SK-N-DZ (cell line): ENCODE measurements around the gene PTPRK. TPM values are rescaled to one million over a fixed set of nuclear protein-coding genes. Genes with fewer than 3 reads are reported as not detected.
A peak's percentile ranks its signal among the peaks of the same experiment; 100 is the strongest.

Experiments
- DNase-seq: peaks from one replicate; pipeline ENCODE4 v3.0.0-alpha.2; 2015; ENCODE audit warnings: low spot score
- polyA plus RNA-seq, 2 experiments: library from polyadenylated mRNA; depleted of rRNA; stranded (reverse); fragments of >200 nt; gene quantifications; 2 replicates each; pipeline ENCODE4 v1.2.3, GENCODE V29; 2014

Gene PTPRK
- 9.9 and 12.2 TPM in 2 replicates for polyA plus RNA-seq (2014; cell fraction: cytosol; rRNA removed)
- polyA plus RNA-seq (2014; cell fraction: nucleus; rRNA removed) = 14.4 and 17.7 TPM in 2 replicates

GRCh38 chr6:128520436-128521281, at the start of gene PTPRK:
Gene PTPRK, minus strand, starts transcription at chr6:128520599. Its CDS starts 241 bp downstream, at chr6:128520358.
- DNase-seq = peak; percentile 86

GRCh38 chr6:128567029-128567428, 46.6 kb upstream of the PTPRK start:
- no peak for DNase-seq

- no peak for DNase-seq
These were observed 40.6 kb upstream of the PTPRK start for GRCh38 chr6:128560966-128561365.

DNA sequence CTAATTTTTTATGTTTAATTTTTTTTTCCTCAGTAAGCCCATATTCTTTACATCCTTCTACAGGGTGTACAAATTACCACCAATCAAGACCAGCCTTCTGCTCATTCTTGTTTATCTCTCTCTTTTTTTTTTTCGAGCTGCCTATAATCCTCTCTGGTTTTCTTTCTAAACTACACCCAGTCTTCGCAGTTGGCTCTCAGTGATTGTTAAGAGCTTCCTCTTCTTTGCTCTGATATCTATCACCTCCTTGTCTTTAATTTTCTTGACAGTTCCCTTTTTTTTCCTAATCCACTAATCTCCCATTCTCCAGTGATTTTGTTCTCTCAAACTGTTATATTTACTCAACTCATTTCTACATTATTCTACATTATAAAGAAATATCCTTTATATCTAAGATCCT, 38.5 kb upstream of the PTPRK start:
- DNase-seq = peak; percentile 45

DNA sequence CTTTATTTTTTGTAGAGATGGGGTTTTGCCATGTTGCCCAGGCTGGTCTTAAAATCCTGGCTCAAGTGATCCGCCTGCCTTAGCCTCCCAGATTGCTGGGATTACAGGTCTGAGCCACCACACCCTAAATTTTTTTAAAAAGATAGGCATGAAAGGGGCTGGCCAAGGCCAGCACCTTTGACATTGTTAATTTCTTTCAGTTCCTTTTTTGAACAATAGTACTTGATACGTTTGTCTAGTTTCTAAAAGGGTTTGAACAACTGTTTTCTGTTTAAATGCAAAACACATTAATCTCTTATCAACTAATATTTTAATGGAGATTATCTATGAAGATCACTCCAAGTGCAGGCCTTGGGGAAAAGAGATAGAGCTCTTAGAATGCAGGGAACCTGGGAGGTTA, 37.6 kb upstream of the PTPRK start:
- DNase-seq = no peak

GRCh38 chr6:128557081-128557480, 36.7 kb upstream of the PTPRK start:
- no peak for DNase-seq

DNA sequence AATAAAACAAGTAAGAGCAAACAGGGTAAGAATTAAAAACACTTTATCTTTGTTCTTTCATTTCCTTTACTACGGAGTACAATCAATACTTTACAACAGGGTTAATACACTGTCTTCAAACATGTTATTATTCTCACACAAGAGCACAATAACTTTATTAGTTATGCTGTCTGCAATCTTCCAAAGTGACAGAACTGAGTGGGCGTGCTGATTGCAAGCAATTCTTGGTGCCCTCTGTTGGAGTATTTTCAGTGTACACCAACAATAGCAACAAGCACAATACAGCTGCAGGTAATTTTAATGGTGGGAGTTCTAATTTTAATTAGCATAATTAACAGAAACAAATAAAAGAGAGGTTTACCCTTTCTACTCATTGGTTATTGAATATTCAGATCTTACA, 33.9 kb upstream of the PTPRK start:
- DNase-seq = no peak

GRCh38 chr6:128541261-128541660, 20.9 kb upstream of the PTPRK start:
- no peak for DNase-seq

DNA sequence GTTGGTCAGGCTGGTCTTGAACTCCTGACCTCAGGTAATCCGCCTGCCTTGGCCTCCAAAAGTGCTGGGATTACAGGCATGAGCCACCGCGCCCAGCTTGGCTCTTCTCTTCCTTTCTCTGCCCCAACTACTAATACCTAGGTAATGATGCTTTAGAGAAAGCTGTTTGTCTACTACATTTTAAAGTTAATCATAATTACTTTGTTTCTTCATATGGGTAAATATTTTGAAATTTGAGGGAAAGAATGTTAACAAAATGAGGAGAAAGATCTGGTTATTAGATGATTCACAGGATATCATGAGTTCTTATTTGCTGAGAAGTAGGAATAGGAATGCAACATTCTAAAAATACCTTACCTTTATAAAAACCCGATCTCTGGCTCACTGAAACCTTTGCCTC, 18.4 kb upstream of the PTPRK start:
- DNase-seq = no peak

- DNase-seq = no peak
These were observed 12.4 kb upstream of the PTPRK start for GRCh38 chr6:128532827-128533226.

GRCh38 chr6:128532136-128532535, 11.7 kb upstream of the PTPRK start:
- DNase-seq = no peak

DNA sequence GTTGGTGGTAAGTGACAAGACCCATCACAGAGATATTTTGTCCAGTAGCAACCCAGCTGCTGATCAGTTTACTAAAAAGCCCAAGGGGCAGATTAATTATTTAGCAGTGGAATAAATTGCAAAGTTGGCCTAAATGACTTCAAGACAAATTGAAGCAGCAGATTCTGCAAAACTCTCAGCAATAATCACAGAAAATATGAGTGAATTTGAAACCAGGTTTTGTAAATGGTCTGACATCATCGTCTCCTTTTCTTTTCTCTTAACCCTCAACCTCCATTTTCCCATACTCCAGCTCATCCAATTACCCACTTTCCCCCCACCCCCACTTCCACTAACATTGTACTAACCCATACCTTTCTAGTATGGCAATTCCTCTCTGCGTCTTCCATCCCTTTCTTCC, 11.3 kb upstream of the PTPRK start:
- DNase-seq = no peak

GRCh38 chr6:128528241-128528640, 7.8 kb upstream of the PTPRK start:
- DNase-seq = no peak

GRCh38 chr6:128527375-128527774, 7.0 kb upstream of the PTPRK start:
- no peak for DNase-seq

- DNase-seq = no peak
These were observed 5.9 kb upstream of the PTPRK start for GRCh38 chr6:128526152-128526914.

DNA sequence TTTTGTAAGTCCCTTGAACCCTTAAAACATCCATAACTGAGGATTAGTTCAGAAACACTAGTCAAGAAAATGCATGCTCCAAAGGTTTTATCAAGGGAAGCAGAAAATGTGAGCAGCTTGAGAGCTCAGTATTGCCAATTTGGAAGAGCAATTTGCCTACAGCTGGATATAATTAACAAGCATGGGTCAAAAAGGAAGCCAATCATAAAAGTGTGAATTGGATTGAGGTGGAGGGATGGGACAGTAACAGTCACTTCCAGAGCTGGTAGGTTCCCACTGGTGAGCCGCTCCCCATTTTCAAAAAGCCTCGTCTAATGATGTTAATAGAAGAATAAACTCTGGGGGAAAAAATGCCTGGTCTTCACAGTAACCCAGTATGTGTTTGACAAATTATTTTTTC, 5.0 kb upstream of the PTPRK start:
- no peak for DNase-seq

DNA sequence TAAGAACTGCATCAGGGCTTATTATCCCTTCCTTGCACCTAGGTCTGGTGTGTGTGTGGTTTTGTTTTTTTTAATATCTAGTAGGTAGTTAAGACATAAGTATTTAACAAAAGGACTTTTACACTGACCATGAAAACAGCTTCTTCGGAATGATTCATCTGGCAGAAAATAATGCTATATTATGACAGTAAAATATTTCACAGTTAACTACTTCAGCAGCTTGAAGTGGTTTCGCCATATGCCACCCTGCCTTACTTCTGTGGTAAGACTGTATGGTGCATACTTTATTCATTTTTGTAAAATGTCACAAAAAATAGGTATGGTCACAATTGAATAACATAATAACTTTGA, 858 bp upstream of the PTPRK start:
- no peak for DNase-seq

DNA sequence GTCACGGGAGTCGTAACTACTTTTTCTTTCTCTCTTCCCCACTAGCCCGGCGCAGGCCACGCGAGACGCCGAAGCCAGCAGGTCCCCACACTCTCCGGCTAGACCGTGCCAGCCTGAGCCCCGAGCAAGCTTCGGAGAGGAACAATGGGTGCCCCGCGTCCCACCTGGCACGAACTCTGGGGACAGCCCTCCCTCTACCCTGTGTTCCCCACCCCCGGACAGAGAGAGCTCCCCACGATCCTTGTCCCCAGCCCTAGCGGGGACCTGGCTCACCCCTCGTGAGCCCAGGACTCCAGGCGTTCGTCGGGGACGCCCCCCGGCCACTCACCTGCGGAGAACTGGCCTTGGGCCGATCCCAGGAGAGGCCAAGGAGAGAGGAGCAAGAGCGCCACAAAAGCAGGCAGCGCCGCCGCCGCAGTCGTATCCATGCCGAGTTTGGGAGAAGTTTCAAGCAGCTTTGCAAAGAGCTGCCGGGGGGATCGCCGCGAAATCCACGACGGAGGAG, 416 bp downstream of the PTPRK start:
- no peak for DNase-seq

GRCh38 chr6:128519132-128519930, 1.1 kb downstream of the PTPRK start:
- peak; percentile 78 for DNase-seq

- DNase-seq = no peak
These were observed 1.8 kb downstream of the PTPRK start for GRCh38 chr6:128518434-128519131.

DNA sequence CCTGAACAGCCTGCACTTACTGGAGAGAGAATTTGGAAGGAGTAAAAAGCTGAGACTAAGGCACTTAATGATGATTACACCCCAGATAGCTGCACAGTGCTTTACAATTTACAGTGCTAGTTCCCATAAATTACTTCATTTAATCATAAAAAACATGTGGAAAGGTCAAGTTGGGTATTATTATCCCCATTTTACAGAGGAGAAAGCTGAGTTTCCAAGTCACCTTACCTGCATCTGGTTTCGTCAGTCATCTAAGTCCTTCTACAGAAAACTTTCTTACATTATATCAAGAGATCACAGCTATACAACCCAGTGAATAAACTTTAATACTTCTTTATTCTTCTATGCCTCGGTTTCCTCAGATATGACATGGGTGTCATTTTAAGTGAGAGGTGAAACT, 3.3 kb downstream of the PTPRK start:
- no peak for DNase-seq
